Measurements from ENCODE around the gene CD300A. TPM values are rescaled to one million over a fixed set of nuclear protein-coding genes. Genes with fewer than 3 reads are reported as not detected.

The CD300A gene
- total RNA-seq, 1 donor from 2014 or later, result 9.8 TPM

GRCh38 chr17:74444406-74444805, 22.0 kb upstream of the CD300A start:
- H3K27me3 Mint-ChIP-seq (ENCODE audit: insufficient read depth), result no peaks in the 10 kb centered on the region
- intact Hi-C loops (cut with micrococcal nuclease), result no loop called here
- no peaks in the 10 kb centered on the region for H3K9me3 Mint-ChIP-seq
- H3K27ac Mint-ChIP-seq, result no peak overlapping the region
- H3K36me3 Mint-ChIP-seq (ENCODE audit: low read depth), result peaks cover 2% of the 10 kb centered on the region
- no peaks in the 10 kb centered on the region for H3K4me1 Mint-ChIP-seq (ENCODE audit: low read depth)
- H3K4me3 Mint-ChIP-seq, result no peak overlapping the region
- no peak for DNase-seq (ENCODE audit: low spot score)

- Mint-ChIP-seq H3K27ac (no peak overlapping the region), H3K4me3 (no peak overlapping the region), H3K27me3 (ENCODE audit: insufficient read depth) (no peaks in the 10 kb centered on the region), H3K4me1 (ENCODE audit: low read depth) (no peaks in the 10 kb centered on the region), H3K36me3 (ENCODE audit: low read depth) (no peaks in the 10 kb centered on the region), H3K9me3 (no peaks in the 10 kb centered on the region)
- DNase-seq (ENCODE audit: low spot score), result no peak
- intact Hi-C loops (cut with micrococcal nuclease), result no loop called here
Observed at GRCh38 chr17:74445158-74445557, 21.3 kb upstream of the CD300A start.

- Mint-ChIP-seq H3K27me3 (ENCODE audit: insufficient read depth) (peaks cover 4% of the 10 kb centered on the region), H3K9me3 (no peaks in the 10 kb centered on the region), H3K36me3 (ENCODE audit: low read depth) (no peaks in the 10 kb centered on the region), H3K4me3 (no peak overlapping the region), H3K4me1 (ENCODE audit: low read depth) (peaks cover 1% of the 10 kb centered on the region), H3K27ac (no peak overlapping the region)
- DNase-seq (ENCODE audit: low spot score), result no peak
- intact Hi-C loops (cut with micrococcal nuclease), result no loop called here
Observed at GRCh38 chr17:74446551-74447500, 19.6 kb upstream of the CD300A start.

GRCh38 chr17:74447628-74448159, 18.7 kb upstream of the CD300A start:
- Mint-ChIP-seq H3K4me1 (ENCODE audit: low read depth) (peaks cover 9% of the 10 kb centered on the region), H3K27ac (no peak overlapping the region), H3K36me3 (ENCODE audit: low read depth) (no peaks in the 10 kb centered on the region), H3K27me3 (ENCODE audit: insufficient read depth) (peaks cover 5% of the 10 kb centered on the region), H3K4me3 (no peak overlapping the region), H3K9me3 (no peaks in the 10 kb centered on the region)
- no peak for DNase-seq (ENCODE audit: low spot score)
- intact Hi-C loops (cut with micrococcal nuclease), result no loop called here

- peaks cover 13% of the 10 kb centered on the region for H3K4me1 Mint-ChIP-seq (ENCODE audit: low read depth)
- H3K9me3 Mint-ChIP-seq, result no peaks in the 10 kb centered on the region
- DNase-seq (ENCODE audit: low spot score), result no peak
- no peak overlapping the region for H3K4me3 Mint-ChIP-seq
- intact Hi-C loops (cut with micrococcal nuclease), result no loop called here
- H3K36me3 Mint-ChIP-seq (ENCODE audit: low read depth), result no peaks in the 10 kb centered on the region
- H3K27ac Mint-ChIP-seq, result no peak overlapping the region
- peaks cover 7% of the 10 kb centered on the region for H3K27me3 Mint-ChIP-seq (ENCODE audit: insufficient read depth)
Observed at GRCh38 chr17:74448756-74449155, 17.7 kb upstream of the CD300A start.

GRCh38 chr17:74449306-74449705, 17.1 kb upstream of the CD300A start:
- intact Hi-C loops (cut with micrococcal nuclease), result no loop called here
- Mint-ChIP-seq H3K9me3 (no peaks in the 10 kb centered on the region), H3K27me3 (ENCODE audit: insufficient read depth) (peaks cover 7% of the 10 kb centered on the region), H3K4me3 (no peak overlapping the region), H3K36me3 (ENCODE audit: low read depth) (no peaks in the 10 kb centered on the region), H3K4me1 (ENCODE audit: low read depth) (peaks cover 13% of the 10 kb centered on the region), H3K27ac (no peak overlapping the region)
- DNase-seq (ENCODE audit: low spot score), result no peak

- no peak overlapping the region for H3K27ac Mint-ChIP-seq
- no peak overlapping the region for H3K4me3 Mint-ChIP-seq
- no peaks in the 10 kb centered on the region for H3K36me3 Mint-ChIP-seq (ENCODE audit: low read depth)
- no peaks in the 10 kb centered on the region for H3K9me3 Mint-ChIP-seq
- no peak for DNase-seq (ENCODE audit: low spot score)
- intact Hi-C loops (cut with micrococcal nuclease), result no loop called here
- peaks cover 13% of the 10 kb centered on the region for H3K4me1 Mint-ChIP-seq (ENCODE audit: low read depth)
- peaks cover 7% of the 10 kb centered on the region for H3K27me3 Mint-ChIP-seq (ENCODE audit: insufficient read depth)
Observed at GRCh38 chr17:74449773-74450172, 16.7 kb upstream of the CD300A start.

GRCh38 chr17:74450231-74450630, 16.2 kb upstream of the CD300A start:
- no peaks in the 10 kb centered on the region for H3K9me3 Mint-ChIP-seq
- H3K27ac Mint-ChIP-seq, result no peak overlapping the region
- peaks cover 13% of the 10 kb centered on the region for H3K4me1 Mint-ChIP-seq (ENCODE audit: low read depth)
- H3K27me3 Mint-ChIP-seq (ENCODE audit: insufficient read depth), result peaks cover 7% of the 10 kb centered on the region
- H3K36me3 Mint-ChIP-seq (ENCODE audit: low read depth), result no peaks in the 10 kb centered on the region
- DNase-seq (ENCODE audit: low spot score), result no peak
- H3K4me3 Mint-ChIP-seq, result no peak overlapping the region
- intact Hi-C loops (cut with micrococcal nuclease), result no loop called here

GRCh38 chr17:74450925-74451403, 15.5 kb upstream of the CD300A start:
- intact Hi-C loops (cut with micrococcal nuclease), result no loop called here

GRCh38 chr17:74451557-74451956, 14.9 kb upstream of the CD300A start:
- H3K36me3 Mint-ChIP-seq (ENCODE audit: low read depth), result no peaks in the 10 kb centered on the region
- H3K9me3 Mint-ChIP-seq, result no peaks in the 10 kb centered on the region
- no peak overlapping the region for H3K4me3 Mint-ChIP-seq
- intact Hi-C loops (cut with micrococcal nuclease), result no loop called here
- no peak for DNase-seq (ENCODE audit: low spot score)
- H3K27ac Mint-ChIP-seq, result no peak overlapping the region
- peaks cover 13% of the 10 kb centered on the region for H3K4me1 Mint-ChIP-seq (ENCODE audit: low read depth)
- peaks cover 9% of the 10 kb centered on the region for H3K27me3 Mint-ChIP-seq (ENCODE audit: insufficient read depth)

More at GRCh38 chr17:74450925-74451403, 15.5 kb upstream of the CD300A start:
- Mint-ChIP-seq H3K9me3 (no peaks in the 10 kb centered on the region), H3K36me3 (ENCODE audit: low read depth) (no peaks in the 10 kb centered on the region), H3K4me3 (no peak overlapping the region), H3K27me3 (ENCODE audit: insufficient read depth) (peaks cover 9% of the 10 kb centered on the region), H3K27ac (no peak overlapping the region), H3K4me1 (ENCODE audit: low read depth) (peaks cover 13% of the 10 kb centered on the region)
- no peak for DNase-seq (ENCODE audit: low spot score)

- no peak for DNase-seq (ENCODE audit: low spot score)
- Mint-ChIP-seq H3K36me3 (ENCODE audit: low read depth) (no peaks in the 10 kb centered on the region), H3K4me1 (ENCODE audit: low read depth) (peaks cover 13% of the 10 kb centered on the region), H3K27me3 (ENCODE audit: insufficient read depth) (peaks cover 9% of the 10 kb centered on the region), H3K9me3 (no peaks in the 10 kb centered on the region), H3K4me3 (peak overlapping the region; percentile 46), H3K27ac (no peak overlapping the region)
- intact Hi-C loops (cut with micrococcal nuclease), result no loop called here
Observed at GRCh38 chr17:74452033-74452840, 14.2 kb upstream of the CD300A start.

GRCh38 chr17:74452841-74453661, 13.4 kb upstream of the CD300A start:
- H3K4me1 Mint-ChIP-seq (ENCODE audit: low read depth), result peaks cover 20% of the 10 kb centered on the region
- H3K4me3 Mint-ChIP-seq, result peak overlapping the region; percentile 46
- H3K27me3 Mint-ChIP-seq (ENCODE audit: insufficient read depth), result peaks cover 14% of the 10 kb centered on the region
- no peak for DNase-seq (ENCODE audit: low spot score)
- no peaks in the 10 kb centered on the region for H3K36me3 Mint-ChIP-seq (ENCODE audit: low read depth)
- no peaks in the 10 kb centered on the region for H3K9me3 Mint-ChIP-seq
- H3K27ac Mint-ChIP-seq, result no peak overlapping the region
- intact Hi-C loops (cut with micrococcal nuclease), result no loop called here

All from activated T-helper 1 cell treated with anti-CD3 and anti-CD28 coated beads, Interleukin-12 subunit alpha, Interleukin-12 subunit beta, Interleukin-2, Interleukin-4 antibody, amounts not matched to agents 30 ng/mL and 10 ng/mL and 1 ng/mL, durations not matched to agents 14 hours and 24 hours and 36 hours (primary cell).